ENCODE measurements around the gene CSF3. TPM values are rescaled to one million over a fixed set of nuclear protein-coding genes. Genes with fewer than 3 reads are reported as not detected.

The CSF3 gene
- total RNA-seq, 1 experiment from 2014 or later, result not detected

DNA sequence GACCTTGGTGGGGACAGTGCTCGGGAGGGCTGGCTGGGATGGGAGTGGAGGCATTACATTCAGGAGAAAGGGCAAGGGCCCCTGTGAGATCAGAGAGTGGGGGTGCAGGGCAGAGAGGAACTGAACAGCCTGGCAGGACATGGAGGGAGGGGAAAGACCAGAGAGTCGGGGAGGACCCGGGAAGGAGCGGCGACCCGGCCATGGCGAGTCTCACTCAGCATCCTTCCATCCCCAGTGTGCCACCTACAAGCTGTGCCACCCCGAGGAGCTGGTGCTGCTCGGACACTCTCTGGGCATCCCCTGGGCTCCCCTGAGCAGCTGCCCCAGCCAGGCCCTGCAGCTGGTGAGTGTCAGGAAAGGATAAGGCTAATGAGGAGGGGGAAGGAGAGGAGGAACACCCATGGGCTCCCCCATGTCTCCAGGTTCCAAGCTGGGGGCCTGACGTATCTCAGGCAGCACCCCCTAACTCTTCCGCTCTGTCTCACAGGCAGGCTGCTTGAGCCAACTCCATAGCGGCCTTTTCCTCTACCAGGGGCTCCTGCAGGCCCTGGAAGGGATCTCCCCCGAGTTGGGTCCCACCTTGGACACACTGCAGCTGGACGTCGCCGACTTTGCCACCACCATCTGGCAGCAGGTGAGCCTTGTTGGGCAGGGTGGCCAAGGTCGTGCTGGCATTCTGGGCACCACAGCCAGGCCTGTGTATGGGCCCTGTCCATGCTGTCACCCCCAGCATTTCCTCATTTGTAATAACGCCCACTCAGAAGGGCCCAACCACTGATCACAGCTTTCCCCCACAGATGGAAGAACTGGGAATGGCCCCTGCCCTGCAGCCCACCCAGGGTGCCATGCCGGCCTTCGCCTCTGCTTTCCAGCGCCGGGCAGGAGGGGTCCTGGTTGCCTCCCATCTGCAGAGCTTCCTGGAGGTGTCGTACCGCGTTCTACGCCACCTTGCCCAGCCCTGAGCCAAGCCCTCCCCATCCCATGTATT, 1.1 kb downstream of the CSF3 start:
- Histone ChIP-seq H3K27me3 (ENCODE audit: control insufficient read depth, insufficient read depth, low read length) (no peaks in the 10 kb centered on the region), H3K36me3 (ENCODE audit: control insufficient read depth, insufficient read depth, low read length) (no peaks in the 10 kb centered on the region), H3K4me3 (ENCODE audit: low read depth in 2 of 2, low read length in 2 of 2) (no peak overlapping the region), H3K4me1 (ENCODE audit: control insufficient read depth, insufficient read depth, low read length) (peaks cover 3% of the 10 kb centered on the region), H3K9me3 (ENCODE audit: control insufficient read depth, insufficient read depth, low read depth, low read length) (no peaks in the 10 kb centered on the region), H3K27ac (ENCODE audit: low read length) (no peak overlapping the region)
- ATAC-seq, result no peak
- POLR2A ChIA-PET, result no interaction called here
- CTCF ChIA-PET, result interaction anchor here (0.6 to 2.9 kb wide), 4 partner anchors 12 to 108 kb away, joined by 3 to 13 read pairs (median 4); no protein-coding TSS in a partner anchor
- no peak for DNase-seq (ENCODE audit: low read depth, low spot score)
- intact Hi-C loops (cut with micrococcal nuclease; ENCODE audit: unreplicated experiment) (loop anchor here (10.0 kb wide), 1 partner anchor 99 kb away; no protein-coding TSS in a partner anchor), in situ Hi-C loops (cut with HindIII; ENCODE audit: low pct_unique_long_range_greater_than_20kb, low sequenced_read_pairs) (no loop called here)
- TF ChIP-seq POLR2AphosphoS5 (IDR thresholded peaks at IDR 0.05; ENCODE audit: low read depth, low read length) (no peak), SIN3A (IDR thresholded peaks at IDR 0.05; ENCODE audit: borderline replicate concordance, insufficient read depth, low read depth, low read length) (no peak), CTCF (IDR thresholded peaks at IDR 0.05) (no peak), TCF7L2 (IDR thresholded peaks at IDR 0.05; ENCODE audit: low read depth, low read length) (no peak)
- TF ChIP-seq, protein P1, sequence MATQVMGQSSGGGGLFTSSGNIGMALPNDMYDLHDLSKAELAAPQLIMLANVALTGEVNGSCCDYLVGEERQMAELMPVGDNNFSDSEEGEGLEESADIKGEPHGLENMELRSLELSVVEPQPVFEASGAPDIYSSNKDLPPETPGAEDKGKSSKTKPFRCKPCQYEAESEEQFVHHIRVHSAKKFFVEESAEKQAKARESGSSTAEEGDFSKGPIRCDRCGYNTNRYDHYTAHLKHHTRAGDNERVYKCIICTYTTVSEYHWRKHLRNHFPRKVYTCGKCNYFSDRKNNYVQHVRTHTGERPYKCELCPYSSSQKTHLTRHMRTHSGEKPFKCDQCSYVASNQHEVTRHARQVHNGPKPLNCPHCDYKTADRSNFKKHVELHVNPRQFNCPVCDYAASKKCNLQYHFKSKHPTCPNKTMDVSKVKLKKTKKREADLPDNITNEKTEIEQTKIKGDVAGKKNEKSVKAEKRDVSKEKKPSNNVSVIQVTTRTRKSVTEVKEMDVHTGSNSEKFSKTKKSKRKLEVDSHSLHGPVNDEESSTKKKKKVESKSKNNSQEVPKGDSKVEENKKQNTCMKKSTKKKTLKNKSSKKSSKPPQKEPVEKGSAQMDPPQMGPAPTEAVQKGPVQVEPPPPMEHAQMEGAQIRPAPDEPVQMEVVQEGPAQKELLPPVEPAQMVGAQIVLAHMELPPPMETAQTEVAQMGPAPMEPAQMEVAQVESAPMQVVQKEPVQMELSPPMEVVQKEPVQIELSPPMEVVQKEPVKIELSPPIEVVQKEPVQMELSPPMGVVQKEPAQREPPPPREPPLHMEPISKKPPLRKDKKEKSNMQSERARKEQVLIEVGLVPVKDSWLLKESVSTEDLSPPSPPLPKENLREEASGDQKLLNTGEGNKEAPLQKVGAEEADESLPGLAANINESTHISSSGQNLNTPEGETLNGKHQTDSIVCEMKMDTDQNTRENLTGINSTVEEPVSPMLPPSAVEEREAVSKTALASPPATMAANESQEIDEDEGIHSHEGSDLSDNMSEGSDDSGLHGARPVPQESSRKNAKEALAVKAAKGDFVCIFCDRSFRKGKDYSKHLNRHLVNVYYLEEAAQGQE (IDR thresholded peaks at IDR 0.05; ENCODE audit: insufficient read depth in 1 of 2, low read depth in 2 of 2, low read length in 1 of 2), result no peak
- BruUV-seq (replicated peaks), result no TSS peak

GRCh38 chr17:40017422-40018080, 2.3 kb downstream of the CSF3 start:
- TF ChIP-seq TCF7L2 (IDR thresholded peaks at IDR 0.05; ENCODE audit: low read depth, low read length) (no peak), CTCF (IDR thresholded peaks at IDR 0.05) (no peak), SIN3A (IDR thresholded peaks at IDR 0.05; ENCODE audit: borderline replicate concordance, insufficient read depth, low read depth, low read length) (no peak), POLR2AphosphoS5 (IDR thresholded peaks at IDR 0.05; ENCODE audit: low read depth, low read length) (no peak)
- TF ChIP-seq, protein P1 (IDR thresholded peaks at IDR 0.05; ENCODE audit: insufficient read depth in 1 of 2, low read depth in 2 of 2, low read length in 1 of 2), result no peak
- no peak overlapping the region for H3K27ac ChIP-seq (ENCODE audit: low read length)
- H3K4me1 ChIP-seq (ENCODE audit: control insufficient read depth, insufficient read depth, low read length), result peaks cover 12% of the 10 kb centered on the region
- no peak for DNase-seq (ENCODE audit: low read depth, low spot score)
- ChIA-PET POLR2A (no interaction called here), CTCF (interaction anchor here (0.5 to 1.0 kb wide), 3 partner anchors 83 to 1605 kb away, joined by 3 read pairs; partner anchors contain the start of genes NR1D1 and WIPF2)
- no peak for ATAC-seq
- in situ Hi-C loops (cut with HindIII; ENCODE audit: low pct_unique_long_range_greater_than_20kb, low sequenced_read_pairs), result no loop called here
- no peaks in the 10 kb centered on the region for H3K27me3 ChIP-seq (ENCODE audit: control insufficient read depth, insufficient read depth, low read length)
- BruUV-seq (replicated peaks), result no TSS peak
- no peaks in the 10 kb centered on the region for H3K36me3 ChIP-seq (ENCODE audit: control insufficient read depth, insufficient read depth, low read length)
- no peaks in the 10 kb centered on the region for H3K9me3 ChIP-seq (ENCODE audit: control insufficient read depth, insufficient read depth, low read depth, low read length)
- intact Hi-C loops (cut with micrococcal nuclease; ENCODE audit: unreplicated experiment), result loop anchor here (10.0 kb wide), 1 partner anchor 97 kb away; no protein-coding TSS in a partner anchor
- H3K4me3 ChIP-seq (ENCODE audit: low read depth in 2 of 2, low read length in 2 of 2), result no peak overlapping the region
